ENCODE data around the gene SIAH1.
"Not testable (repeated sequence)": the region's sequence is repeated elsewhere in the genome, so short reads cannot be mapped to it uniquely, and the experiment has no call there.

SIAH1 gene

GRCh38 chr16:48318630-48319029, 66.6 kb downstream of the SIAH1 start:
- Mint-ChIP-seq H3K27me3 (no peaks in the 10 kb centered on the region), H3K9me3 (peaks cover 0 to 4% of the 10 kb centered on the region in 2 donors), H3K27ac (no peak overlapping the region), H3K36me3 (peaks cover 25 to 44% of the 10 kb centered on the region in 2 donors), H3K4me3 (no peak overlapping the region), H3K4me1 (peaks cover 11 to 18% of the 10 kb centered on the region in 2 donors)
- no peak for DNase-seq
- peak in 1 of 2 donors; percentile 31 for ATAC-seq (replicated peaks)

GRCh38 chr16:48317614-48318315, 67.4 kb downstream of the SIAH1 start:
- peaks cover 32 to 50% of the 10 kb centered on the region in 2 donors for H3K36me3 Mint-ChIP-seq
- peaks cover 0 to 7% of the 10 kb centered on the region in 2 donors for H3K9me3 Mint-ChIP-seq
- peaks cover 11 to 18% of the 10 kb centered on the region in 2 donors for H3K4me1 Mint-ChIP-seq
- ATAC-seq (replicated peaks) (peak; percentile 85 to 93), DNase-seq (no peak)
- peak overlapping the region; percentile 69 for H3K27ac Mint-ChIP-seq
- H3K4me3 Mint-ChIP-seq, result peak overlapping the region in 1 of 2 donors; percentile 29
- no peaks in the 10 kb centered on the region for H3K27me3 Mint-ChIP-seq

- Mint-ChIP-seq H3K9me3 (peaks cover 5 to 13% of the 10 kb centered on the region in 2 donors), H3K27ac (no peak overlapping the region)
These were observed 68.2 kb downstream of the SIAH1 start for GRCh38 chr16:48317026-48317425.

GRCh38 chr16:48313905-48314304, 71.3 kb downstream of the SIAH1 start:
- Mint-ChIP-seq H3K9me3 (peaks cover 16 to 17% of the 10 kb centered on the region in 2 donors), H3K4me1 (peaks cover 10 to 18% of the 10 kb centered on the region in 2 donors), H3K36me3 (peaks cover 65 to 83% of the 10 kb centered on the region in 2 donors)
- H3K27ac Mint-ChIP-seq; H3K4me3 Mint-ChIP-seq; H3K27me3 Mint-ChIP-seq; DNase-seq; ATAC-seq (replicated peaks): not testable (repeated sequence)

More at GRCh38 chr16:48317026-48317425, 68.2 kb downstream of the SIAH1 start:
- DNase-seq, result no peak
- Mint-ChIP-seq H3K4me1 (peaks cover 11 to 18% of the 10 kb centered on the region in 2 donors), H3K4me3 (no peak overlapping the region), H3K27me3 (no peaks in the 10 kb centered on the region), H3K36me3 (peaks cover 39 to 56% of the 10 kb centered on the region in 2 donors)
- ATAC-seq (replicated peaks), result no peak

- Mint-ChIP-seq H3K4me3 (no peak overlapping the region), H3K36me3 (peaks cover 78 to 89% of the 10 kb centered on the region in 2 donors), H3K4me1 (peaks cover 0 to 6% of the 10 kb centered on the region in 2 donors), H3K27ac (no peak overlapping the region), H3K9me3 (peaks cover 24 to 28% of the 10 kb centered on the region in 2 donors), H3K27me3 (no peaks in the 10 kb centered on the region)
- no peak for DNase-seq
- no peak for ATAC-seq (replicated peaks)
These were observed 74.1 kb downstream of the SIAH1 start for GRCh38 chr16:48310908-48311641.

Measured in stimulated activated naive B cell treated with anti-CD40 and anti-IgM and Interleukin-4, amounts not matched to agents 10 μg/mL and 1 μg/mL and 100 μg/mL, for 72 hours (primary cell).